ENCODE measurements around the gene EEF1AKMT4.

DNA sequence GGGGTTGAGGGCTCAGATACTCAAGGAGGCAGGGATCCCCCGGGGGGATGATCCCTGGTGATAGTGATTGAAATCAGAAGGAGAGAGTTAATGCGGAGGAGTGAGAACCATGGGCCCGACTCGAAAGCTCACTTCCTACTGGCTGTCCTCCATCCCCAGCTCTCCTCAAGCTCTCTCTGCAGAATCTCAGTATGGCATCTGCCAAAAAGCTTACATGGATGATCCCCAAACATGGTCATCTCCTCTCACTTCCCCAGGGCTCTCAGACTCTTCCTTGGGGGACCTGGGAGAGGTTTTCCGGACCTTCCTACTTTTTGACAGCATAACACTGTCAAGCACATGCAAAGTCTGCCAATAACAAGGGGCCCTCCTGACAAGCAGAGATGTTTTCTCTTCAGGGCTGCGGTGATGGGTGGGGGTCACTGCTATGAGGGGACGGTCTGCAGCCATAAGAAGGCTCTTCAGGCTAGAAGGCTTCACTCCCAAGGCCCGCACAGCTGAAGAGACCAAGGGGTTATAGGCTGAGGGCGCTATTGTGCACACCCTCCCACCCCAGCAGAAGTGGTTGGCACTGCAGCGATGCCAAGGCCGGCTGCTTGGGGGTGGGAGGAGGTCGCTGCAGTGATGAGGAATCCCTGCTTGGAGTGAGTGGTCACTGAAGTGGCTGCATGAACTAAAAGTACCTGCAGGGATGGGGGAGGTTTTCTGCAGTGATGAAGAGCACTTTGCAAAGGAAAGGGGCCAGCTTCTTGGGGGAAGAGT is 20.9 kb upstream of the EEF1AKMT4 start:
- TF ChIP-seq, protein P1, sequence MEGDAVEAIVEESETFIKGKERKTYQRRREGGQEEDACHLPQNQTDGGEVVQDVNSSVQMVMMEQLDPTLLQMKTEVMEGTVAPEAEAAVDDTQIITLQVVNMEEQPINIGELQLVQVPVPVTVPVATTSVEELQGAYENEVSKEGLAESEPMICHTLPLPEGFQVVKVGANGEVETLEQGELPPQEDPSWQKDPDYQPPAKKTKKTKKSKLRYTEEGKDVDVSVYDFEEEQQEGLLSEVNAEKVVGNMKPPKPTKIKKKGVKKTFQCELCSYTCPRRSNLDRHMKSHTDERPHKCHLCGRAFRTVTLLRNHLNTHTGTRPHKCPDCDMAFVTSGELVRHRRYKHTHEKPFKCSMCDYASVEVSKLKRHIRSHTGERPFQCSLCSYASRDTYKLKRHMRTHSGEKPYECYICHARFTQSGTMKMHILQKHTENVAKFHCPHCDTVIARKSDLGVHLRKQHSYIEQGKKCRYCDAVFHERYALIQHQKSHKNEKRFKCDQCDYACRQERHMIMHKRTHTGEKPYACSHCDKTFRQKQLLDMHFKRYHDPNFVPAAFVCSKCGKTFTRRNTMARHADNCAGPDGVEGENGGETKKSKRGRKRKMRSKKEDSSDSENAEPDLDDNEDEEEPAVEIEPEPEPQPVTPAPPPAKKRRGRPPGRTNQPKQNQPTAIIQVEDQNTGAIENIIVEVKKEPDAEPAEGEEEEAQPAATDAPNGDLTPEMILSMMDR (conservative IDR thresholded peaks at IDR 0.05; ENCODE audit: low read length): peak; percentile 36
- TF ChIP-seq EZH2phosphoT487 (IDR thresholded peaks at IDR 0.05; ENCODE audit: borderline replicate concordance): no peak

Measured in Loucy (cell line).